ENCODE measurements around the gene MICALL1. TPM values are rescaled to one million over a fixed set of nuclear protein-coding genes. Genes with fewer than 3 reads are reported as not detected.

The MICALL1 gene
- total RNA-seq, 1 donor from 2014 or later: 48.2 TPM

- H3K27me3 Mint-ChIP-seq (ENCODE audit: low read depth): no peaks in the 10 kb centered on the region
- TF ChIP-seq, protein P1, sequence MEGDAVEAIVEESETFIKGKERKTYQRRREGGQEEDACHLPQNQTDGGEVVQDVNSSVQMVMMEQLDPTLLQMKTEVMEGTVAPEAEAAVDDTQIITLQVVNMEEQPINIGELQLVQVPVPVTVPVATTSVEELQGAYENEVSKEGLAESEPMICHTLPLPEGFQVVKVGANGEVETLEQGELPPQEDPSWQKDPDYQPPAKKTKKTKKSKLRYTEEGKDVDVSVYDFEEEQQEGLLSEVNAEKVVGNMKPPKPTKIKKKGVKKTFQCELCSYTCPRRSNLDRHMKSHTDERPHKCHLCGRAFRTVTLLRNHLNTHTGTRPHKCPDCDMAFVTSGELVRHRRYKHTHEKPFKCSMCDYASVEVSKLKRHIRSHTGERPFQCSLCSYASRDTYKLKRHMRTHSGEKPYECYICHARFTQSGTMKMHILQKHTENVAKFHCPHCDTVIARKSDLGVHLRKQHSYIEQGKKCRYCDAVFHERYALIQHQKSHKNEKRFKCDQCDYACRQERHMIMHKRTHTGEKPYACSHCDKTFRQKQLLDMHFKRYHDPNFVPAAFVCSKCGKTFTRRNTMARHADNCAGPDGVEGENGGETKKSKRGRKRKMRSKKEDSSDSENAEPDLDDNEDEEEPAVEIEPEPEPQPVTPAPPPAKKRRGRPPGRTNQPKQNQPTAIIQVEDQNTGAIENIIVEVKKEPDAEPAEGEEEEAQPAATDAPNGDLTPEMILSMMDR (IDR thresholded peaks at IDR 0.05; ENCODE audit: unreplicated experiment): no peak
- H3K36me3 Mint-ChIP-seq: no peaks in the 10 kb centered on the region
- H3K4me3 Mint-ChIP-seq: no peak overlapping the region
- H3K9me3 Mint-ChIP-seq: no peaks in the 10 kb centered on the region
- peak overlapping the region; percentile 96 for H3K27ac Mint-ChIP-seq
- H3K4me1 Mint-ChIP-seq: peaks cover 41% of the 10 kb centered on the region
- DNase-seq (ENCODE audit: low spot score in 2 of 2, unreplicated experiment in 2 of 2): no peak
These were observed 8.3 kb upstream of the MICALL1 start for GRCh38 chr22:37897807-37898206.

- H3K27ac Mint-ChIP-seq: peak overlapping the region; percentile 96
- H3K9me3 Mint-ChIP-seq: no peaks in the 10 kb centered on the region
- peaks cover 37% of the 10 kb centered on the region for H3K4me1 Mint-ChIP-seq
- peak in 1 of 2 experiments; percentile 57 for DNase-seq (ENCODE audit: low spot score in 2 of 2, unreplicated experiment in 2 of 2)
- TF ChIP-seq, protein P1 (IDR thresholded peaks at IDR 0.05; ENCODE audit: unreplicated experiment): no peak
- no peaks in the 10 kb centered on the region for H3K36me3 Mint-ChIP-seq
- H3K4me3 Mint-ChIP-seq: no peak overlapping the region
- no peaks in the 10 kb centered on the region for H3K27me3 Mint-ChIP-seq (ENCODE audit: low read depth)
These were observed 7.5 kb upstream of the MICALL1 start for GRCh38 chr22:37898441-37899181.

- peaks cover 3% of the 10 kb centered on the region for H3K36me3 Mint-ChIP-seq
- peaks cover 27% of the 10 kb centered on the region for H3K4me1 Mint-ChIP-seq
- DNase-seq (ENCODE audit: low spot score in 2 of 2, unreplicated experiment in 2 of 2): no peak
- H3K27ac Mint-ChIP-seq: peak overlapping the region; percentile 90
- TF ChIP-seq, protein P1 (IDR thresholded peaks at IDR 0.05; ENCODE audit: unreplicated experiment): no peak
- peak overlapping the region; percentile 71 for H3K4me3 Mint-ChIP-seq
- H3K9me3 Mint-ChIP-seq: no peaks in the 10 kb centered on the region
- H3K27me3 Mint-ChIP-seq (ENCODE audit: low read depth): no peaks in the 10 kb centered on the region
These were observed 1.2 kb upstream of the MICALL1 start for GRCh38 chr22:37904572-37905533.

DNA sequence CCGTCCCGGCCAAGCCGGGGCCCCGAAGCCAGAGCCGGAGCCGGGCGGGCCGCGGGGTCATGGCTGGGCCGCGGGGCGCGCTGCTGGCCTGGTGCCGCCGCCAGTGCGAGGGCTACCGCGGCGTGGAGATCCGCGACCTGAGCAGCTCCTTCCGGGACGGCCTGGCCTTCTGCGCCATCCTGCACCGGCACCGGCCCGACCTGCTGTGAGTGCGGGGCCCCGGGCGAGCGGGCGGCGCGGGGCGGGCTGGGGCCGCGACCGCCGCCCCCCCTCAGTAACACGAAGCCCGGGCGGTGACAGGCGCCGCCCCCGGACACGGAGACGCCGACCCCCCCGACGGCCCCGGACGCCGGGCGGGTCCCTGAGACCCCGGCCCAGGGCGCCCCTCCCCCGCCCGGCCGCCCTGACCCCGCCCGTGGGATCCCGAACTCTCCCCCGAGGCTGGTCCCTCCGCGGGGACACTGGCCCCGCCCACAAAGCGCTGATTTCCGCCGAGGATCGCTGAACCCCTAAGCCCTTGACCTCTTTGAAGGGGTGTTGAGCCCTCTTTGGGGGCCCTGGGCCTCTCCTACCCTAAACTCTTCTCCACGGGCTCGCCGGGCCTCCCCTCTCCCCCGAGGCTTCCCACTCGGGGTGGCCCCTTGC is 389 bp downstream of the MICALL1 start:
- peaks cover 3% of the 10 kb centered on the region for H3K36me3 Mint-ChIP-seq
- peaks cover 38% of the 10 kb centered on the region for H3K4me1 Mint-ChIP-seq
- no peaks in the 10 kb centered on the region for H3K27me3 Mint-ChIP-seq (ENCODE audit: low read depth)
- H3K27ac Mint-ChIP-seq: peak overlapping the region; percentile 70
- DNase-seq (ENCODE audit: low spot score in 2 of 2, unreplicated experiment in 2 of 2): no peak
- H3K9me3 Mint-ChIP-seq: no peaks in the 10 kb centered on the region
- peak overlapping the region; percentile 82 for H3K4me3 Mint-ChIP-seq
- TF ChIP-seq, protein P1 (IDR thresholded peaks at IDR 0.05; ENCODE audit: unreplicated experiment): no peak
